Uterus (tissue), 4 donors: ENCODE measurements around the gene ELP4. TPM values are rescaled to one million over a fixed set of nuclear protein-coding genes. Genes with fewer than 3 reads are reported as not detected.

Experiments used
- DNase-seq, 2 donors: peaks; one replicate each; pipeline ENCODE4 v3.0.0-alpha.2; 2019 to 2020
- H3K27ac ChIP-seq, 2 donors: fragments of 200-600 bp; sonication (generic); 1 replicate in 1 of 2; 2 replicates in 1 of 2; pipeline ENCODE4 v1.5.1; 2016 to 2018
- H3K27me3 ChIP-seq, 2 donors: fragments of 200-600 bp; sonication (generic); one replicate each; pipeline ENCODE4 v1.5.1; 2018 to 2019; ENCODE audit warnings: control low read depth in 1 of 2
- H3K36me3 ChIP-seq, 2 donors: fragments of 200-600 bp; sonication (generic); one replicate each; pipeline ENCODE4 v1.5.1; 2019; ENCODE audit warnings: control low read depth in 1 of 2
- H3K4me1 ChIP-seq, 2 donors: fragments of 200-600 bp; sonication (generic); one replicate each; pipeline ENCODE4 v1.5.1; 2018 to 2019; ENCODE audit warnings: control low read depth in 1 of 2
- H3K4me3 ChIP-seq, 2 donors: fragments of 200-600 bp; sonication (generic); 1 replicate in 1 of 2; 2 replicates in 1 of 2; pipeline ENCODE4 v1.5.1; 2018 to 2019; ENCODE audit warnings: mild to moderate bottlenecking in 1 of 2
- H3K9me3 ChIP-seq, 2 donors: fragments of 200-600 bp; sonication (generic); one replicate each; pipeline ENCODE4 v1.5.1; 2019; ENCODE audit warnings: control low read depth in 1 of 2
- CTCF ChIP-seq, 4 experiments: fragments of 200-600 bp in 2 of 4; fragments of 450-650 bp in 2 of 4; sonication (generic) in 2 of 4; IDR thresholded peaks; one replicate each; pipeline ENCODE4 v1.5.1; 2016 to 2019; ENCODE audit warnings: antibody characterized with exemption in 4 of 4, mild to moderate bottlenecking in 2 of 4, moderate library complexity in 1 of 4
- POLR2A ChIP-seq, 2 donors: fragments of 450-650 bp; IDR thresholded peaks; one replicate each; pipeline ENCODE4 v1.6.1; 2016; ENCODE audit warnings: antibody characterized with exemption in 2 of 2, mild to moderate bottlenecking in 1 of 2, moderate library complexity in 1 of 2
- intact Hi-C: fragments of 100-400 bp; cut with DNase I; formaldehyde crosslinking; loops from one replicate; pipeline ENCODE4 v1.15.1; 2023; ENCODE audit warnings: low total_unique reads
- total RNA-seq, 4 donors: library from RNA; depleted of rRNA in 3 of 4; stranded (reverse); fragments of >200 nt in 3 of 4; gene quantifications; one replicate each; pipeline versions ENCODE4 v1.1.0 to v1.2.4, GENCODE V29; 2014 to 2023
- donor health status: DM: yes; HTN: yes; CAD: no.

Gene ELP4
- total RNA-seq, 4 donors from 2014 or later, result 18.4 to 51.2 (median 21.2) TPM

GRCh38 chr11:31812383-31813381, 303.1 kb downstream of the ELP4 start:
- DNase-seq, result no peak
- peaks cover 0 to 49% of the 10 kb centered on the region in 2 donors for H3K4me1 ChIP-seq

GRCh38 chr11:31813391-31814175, 304.0 kb downstream of the ELP4 start:
- Histone ChIP-seq H3K27me3 (peaks cover 48 to 81% of the 10 kb centered on the region in 2 donors), H3K36me3 (no peaks in the 10 kb centered on the region), H3K9me3 (no peaks in the 10 kb centered on the region), H3K4me1 (peaks cover 0 to 53% of the 10 kb centered on the region in 2 donors), H3K27ac (no peak overlapping the region), H3K4me3 (peak overlapping the region in 1 of 2 donors; percentile 33)
- no peak for DNase-seq
- intact Hi-C loops, result no loop called here
- TF ChIP-seq POLR2A (IDR thresholded peaks at IDR 0.05) (no peak), CTCF (IDR thresholded peaks at IDR 0.05) (no peak)

More at GRCh38 chr11:31812383-31813381, 303.1 kb downstream of the ELP4 start:
- intact Hi-C loops, result no loop called here
- Histone ChIP-seq H3K27ac (no peak overlapping the region), H3K27me3 (peaks cover 46 to 81% of the 10 kb centered on the region in 2 donors), H3K4me3 (peak overlapping the region in 1 of 2 donors; percentile 33), H3K9me3 (no peaks in the 10 kb centered on the region), H3K36me3 (no peaks in the 10 kb centered on the region)
- TF ChIP-seq CTCF (IDR thresholded peaks at IDR 0.05), result no peak
- no peak for TF ChIP-seq POLR2A (IDR thresholded peaks at IDR 0.05)

- Histone ChIP-seq H3K36me3 (no peaks in the 10 kb centered on the region), H3K9me3 (no peaks in the 10 kb centered on the region), H3K4me3 (peak overlapping the region in 1 of 2 donors; percentile 33), H3K27me3 (peaks cover 51 to 81% of the 10 kb centered on the region in 2 donors), H3K4me1 (peaks cover 0 to 53% of the 10 kb centered on the region in 2 donors), H3K27ac (no peak overlapping the region)
- intact Hi-C loops, result no loop called here
- TF ChIP-seq CTCF (IDR thresholded peaks at IDR 0.05) (no peak), POLR2A (IDR thresholded peaks at IDR 0.05) (no peak)
- DNase-seq, result no peak
Measured at GRCh38 chr11:31814176-31814868, 304.8 kb downstream of the ELP4 start.

- Histone ChIP-seq H3K9me3 (no peaks in the 10 kb centered on the region), H3K36me3 (no peaks in the 10 kb centered on the region), H3K4me3 (no peak overlapping the region), H3K27me3 (peaks cover 39 to 85% of the 10 kb centered on the region in 2 donors), H3K4me1 (peaks cover 0 to 39% of the 10 kb centered on the region in 2 donors), H3K27ac (no peak overlapping the region)
- no peak for DNase-seq
- intact Hi-C loops, result no loop called here
- TF ChIP-seq CTCF (IDR thresholded peaks at IDR 0.05), result no peak
- TF ChIP-seq POLR2A (IDR thresholded peaks at IDR 0.05), result no peak
Measured at GRCh38 chr11:31815711-31816467, 306.3 kb downstream of the ELP4 start.
